Fibroblast of lung (primary cell): ENCODE data around the gene ATP2B2.

Source experiments
- CTCF ChIP-seq, 2 donors: IDR thresholded peaks in 1 of 2; conservative IDR thresholded peaks in 1 of 2; 1 replicate in 1 of 2; 2 replicates in 1 of 2; pipeline ENCODE4 v1.5.1; 2011 to 2012; ENCODE audit warnings: low read length in 2 of 2, control low read depth in 1 of 2, inconsistent platforms in 1 of 2, low read depth in 1 of 2, mild to moderate bottlenecking in 1 of 2
- EZH2 ChIP-seq: IDR thresholded peaks from 2 replicates; pipeline ENCODE4 v1.5.1; 2012; ENCODE audit warnings: low read length, control low read depth, mild to moderate bottlenecking; ENCODE audit errors: missing control alignments

- TF ChIP-seq EZH2 (no peak), CTCF (conservative IDR thresholded peaks at IDR 0.05 in 1 of 2, IDR thresholded peaks at IDR 0.05 in 1 of 2; ENCODE audit: low read depth in 1 of 2, low read length in 2 of 2) (no peak)
Measured at GRCh38 chr3:10473581-10474274, 31.7 kb downstream of the ATP2B2 start.
